Left lung (tissue), 10 donors: ENCODE data around the gene NEO1. TPM values are rescaled to one million over a fixed set of nuclear protein-coding genes. Genes with fewer than 3 reads are reported as not detected.

ENCODE experiments used
- ATAC-seq: fragments of 200-7000 bp; cut with Tn5 transposase; one replicate; pipeline ENCODE4 v1.9.1; 2020; ENCODE audit warnings: moderate library complexity
- DNase-seq, 4 donors: peaks; one replicate each; pipeline ENCODE4 v3.0.0-alpha.2; 2013 to 2020
- H3K27ac ChIP-seq, 2 donors: fragments of 200-600 bp; sonication (generic) in 1 of 2; one replicate each; pipeline versions ENCODE4 v1.5.0 to v1.8.0; 2020 to 2021
- H3K27me3 ChIP-seq, 2 donors: fragments of 200-600 bp; sonication (generic) in 1 of 2; one replicate each; pipeline versions ENCODE4 v1.5.0 to v1.8.0; 2020 to 2021
- H3K36me3 ChIP-seq, 2 donors: fragments of 200-600 bp; sonication (generic) in 1 of 2; one replicate each; pipeline versions ENCODE4 v1.5.0 to v1.8.0; 2020 to 2021
- H3K4me1 ChIP-seq, 2 donors: fragments of 200-600 bp; one replicate each; pipeline ENCODE4 v1.8.0; 2021
- H3K4me3 ChIP-seq, 2 donors: fragments of 200-600 bp; sonication (generic) in 1 of 2; one replicate each; pipeline versions ENCODE4 v1.5.0 to v1.8.0; 2020 to 2021; ENCODE audit warnings: mild to moderate bottlenecking in 1 of 2
- H3K9me3 ChIP-seq, 2 donors: fragments of 200-600 bp; sonication (generic) in 1 of 2; one replicate each; pipeline versions ENCODE4 v1.5.0 to v1.8.0; 2020 to 2021
- intact Hi-C, 2 donors: fragments of 100-400 bp; cut with DNase I; formaldehyde crosslinking; loops; one replicate each; pipeline versions ENCODE4 v1.11.2 to v1.14.2; 2022
- polyA plus RNA-seq, 6 donors: library from polyadenylated mRNA; unstranded; fragments of 120-200 nt; gene quantifications; one replicate each; pipeline ENCODE4 v1.2.1, GENCODE V29; 2013; ENCODE audit not compliant: insufficient read length in 6 of 6
- total RNA-seq, 2 donors: library from RNA; stranded (reverse); fragmentation: NEBNext Ultra II Directional; extraction: Animal tissue kit (Norgen Biotek cat#: 25700); gene quantifications; one replicate each; pipeline ENCODE4 v1.2.1, GENCODE V29; 2021
- TF ChIP-seq, protein P1 (sequence below), 2 donors: fragments of 200-600 bp; sonication (generic) in 1 of 2; IDR thresholded peaks; one replicate each; pipeline versions ENCODE4 v1.5.0 to v1.8.0; 2021; ENCODE audit warnings: antibody characterized with exemption in 2 of 2
- donor health status: DM: no; HTN: yes; CAD: no.
- donor health status: DM: no; HTN: no; CAD: no.

The NEO1 gene
- total and polyA plus RNA-seq, 8 donors, result 30.1 to 155 (median 110) TPM

DNA sequence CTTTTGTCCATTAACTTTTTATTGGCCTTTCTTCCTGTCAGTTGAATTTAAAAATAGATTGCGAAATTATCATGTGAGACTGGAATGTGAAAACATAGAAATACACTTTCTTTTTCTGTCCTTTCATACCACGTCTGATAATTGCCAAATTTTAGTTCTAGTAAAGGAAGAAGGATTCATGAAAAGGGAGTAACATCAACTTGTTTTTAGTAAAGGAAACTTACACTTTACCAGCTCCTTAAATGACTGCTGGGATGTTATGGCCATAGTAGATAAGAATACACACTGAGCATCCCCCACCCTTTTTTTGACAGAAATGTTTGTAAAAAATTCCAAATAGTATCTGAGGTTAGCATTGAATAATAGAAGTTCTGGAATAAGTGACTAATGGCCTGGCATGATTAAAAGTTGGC is 137.9 kb downstream of the NEO1 start:
- Histone ChIP-seq H3K4me3 (no peak overlapping the region), H3K36me3 (no peaks in the 10 kb centered on the region), H3K27me3 (no peaks in the 10 kb centered on the region), H3K27ac (no peak overlapping the region), H3K9me3 (no peaks in the 10 kb centered on the region), H3K4me1 (no peaks in the 10 kb centered on the region)
- intact Hi-C loops, result no loop called here
- TF ChIP-seq, protein P1, sequence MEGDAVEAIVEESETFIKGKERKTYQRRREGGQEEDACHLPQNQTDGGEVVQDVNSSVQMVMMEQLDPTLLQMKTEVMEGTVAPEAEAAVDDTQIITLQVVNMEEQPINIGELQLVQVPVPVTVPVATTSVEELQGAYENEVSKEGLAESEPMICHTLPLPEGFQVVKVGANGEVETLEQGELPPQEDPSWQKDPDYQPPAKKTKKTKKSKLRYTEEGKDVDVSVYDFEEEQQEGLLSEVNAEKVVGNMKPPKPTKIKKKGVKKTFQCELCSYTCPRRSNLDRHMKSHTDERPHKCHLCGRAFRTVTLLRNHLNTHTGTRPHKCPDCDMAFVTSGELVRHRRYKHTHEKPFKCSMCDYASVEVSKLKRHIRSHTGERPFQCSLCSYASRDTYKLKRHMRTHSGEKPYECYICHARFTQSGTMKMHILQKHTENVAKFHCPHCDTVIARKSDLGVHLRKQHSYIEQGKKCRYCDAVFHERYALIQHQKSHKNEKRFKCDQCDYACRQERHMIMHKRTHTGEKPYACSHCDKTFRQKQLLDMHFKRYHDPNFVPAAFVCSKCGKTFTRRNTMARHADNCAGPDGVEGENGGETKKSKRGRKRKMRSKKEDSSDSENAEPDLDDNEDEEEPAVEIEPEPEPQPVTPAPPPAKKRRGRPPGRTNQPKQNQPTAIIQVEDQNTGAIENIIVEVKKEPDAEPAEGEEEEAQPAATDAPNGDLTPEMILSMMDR (IDR thresholded peaks at IDR 0.05), result no peak
- DNase-seq (no peak), ATAC-seq (no peak)

DNA sequence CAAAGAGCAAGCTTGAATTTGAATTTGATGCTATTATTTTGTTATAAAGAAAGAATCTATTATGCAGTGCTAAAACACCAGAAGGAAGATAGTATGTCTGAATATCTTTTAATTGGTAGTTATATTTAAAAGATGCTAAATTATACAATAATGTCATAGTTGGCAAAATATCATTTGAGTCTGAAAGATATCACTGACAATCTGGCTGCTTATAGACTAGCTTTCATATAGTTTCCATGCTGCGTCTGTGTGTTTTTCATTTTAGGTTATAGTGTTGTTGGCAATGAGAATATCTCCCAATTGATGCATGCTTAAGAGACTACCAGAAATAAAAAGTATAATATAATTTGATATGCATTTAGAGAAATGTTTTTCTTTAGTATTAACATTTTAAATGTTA is 142.9 kb downstream of the NEO1 start:
- H3K9me3 ChIP-seq, result no peaks in the 10 kb centered on the region
- DNase-seq, result no peak
- no peak overlapping the region for H3K27ac ChIP-seq
- ATAC-seq, result no peak
- TF ChIP-seq, protein P1 (IDR thresholded peaks at IDR 0.05), result no peak
- intact Hi-C loops, result no loop called here
- no peak overlapping the region for H3K4me3 ChIP-seq
- H3K4me1 ChIP-seq, result no peaks in the 10 kb centered on the region
- no peaks in the 10 kb centered on the region for H3K27me3 ChIP-seq
- no peaks in the 10 kb centered on the region for H3K36me3 ChIP-seq

DNA sequence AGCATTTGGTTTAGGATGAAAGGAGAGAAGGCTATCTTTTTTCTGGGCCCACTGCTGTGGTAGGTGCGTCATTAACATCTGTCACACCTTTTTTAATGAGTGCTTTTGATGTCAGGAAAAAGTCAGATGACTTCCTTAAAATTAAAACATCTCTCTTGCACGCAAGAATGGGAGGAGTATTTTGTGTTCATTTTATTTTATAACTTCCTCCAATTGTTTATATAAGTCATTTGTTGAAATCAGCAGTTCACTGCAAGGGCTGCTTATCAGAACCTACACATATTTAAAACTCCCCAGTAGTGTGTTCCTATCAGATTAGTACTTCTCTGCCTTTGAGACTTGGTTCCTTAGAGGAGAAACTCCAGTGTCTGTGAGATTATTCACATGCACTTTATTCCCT is 143.8 kb downstream of the NEO1 start:
- Histone ChIP-seq H3K9me3 (no peaks in the 10 kb centered on the region), H3K36me3 (no peaks in the 10 kb centered on the region), H3K27ac (no peak overlapping the region), H3K4me1 (no peaks in the 10 kb centered on the region), H3K27me3 (no peaks in the 10 kb centered on the region), H3K4me3 (no peak overlapping the region)
- ATAC-seq, result no peak
- TF ChIP-seq, protein P1 (IDR thresholded peaks at IDR 0.05), result no peak
- DNase-seq, result no peak
- intact Hi-C loops, result no loop called here

GRCh38 chr15:73200339-73200738 is 148.1 kb downstream of the NEO1 start:
- H3K36me3 ChIP-seq, result peaks cover 0 to 3% of the 10 kb centered on the region in 2 donors
- TF ChIP-seq, protein P1 (IDR thresholded peaks at IDR 0.05), result no peak
- no peak overlapping the region for H3K27ac ChIP-seq
- H3K9me3 ChIP-seq, result peaks cover 0 to 6% of the 10 kb centered on the region in 2 donors
- H3K4me1 ChIP-seq, result no peaks in the 10 kb centered on the region
- no peaks in the 10 kb centered on the region for H3K27me3 ChIP-seq
- no peak for ATAC-seq
- H3K4me3 ChIP-seq, result no peak overlapping the region
- DNase-seq, result no peak
- intact Hi-C loops, result no loop called here

DNA sequence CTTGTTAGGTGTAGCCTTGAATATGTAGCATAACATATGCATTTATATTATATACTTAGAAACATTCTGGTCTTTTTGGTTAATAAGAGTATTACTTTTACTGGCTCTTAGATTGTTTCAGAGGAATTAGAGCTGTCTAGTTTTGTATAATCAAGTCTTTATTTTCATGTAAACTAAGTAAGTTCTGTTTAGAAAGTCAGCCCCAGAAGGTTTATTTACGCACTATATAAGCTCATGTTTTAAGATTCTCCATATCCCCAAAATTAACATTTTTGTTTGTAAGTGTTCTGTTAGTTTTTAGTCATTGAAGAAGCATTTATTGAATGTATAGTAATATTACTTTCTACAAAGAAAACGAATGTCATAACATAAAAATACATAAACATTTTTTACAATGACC is 158.4 kb downstream of the NEO1 start:
- DNase-seq, result no peak
- H3K4me3 ChIP-seq, result no peak overlapping the region
- TF ChIP-seq, protein P1 (IDR thresholded peaks at IDR 0.05), result no peak
- H3K27ac ChIP-seq, result no peak overlapping the region
- H3K36me3 ChIP-seq, result no peaks in the 10 kb centered on the region
- no peak for ATAC-seq
- intact Hi-C loops, result no loop called here
- peaks cover 0 to 2% of the 10 kb centered on the region in 2 donors for H3K9me3 ChIP-seq
- no peaks in the 10 kb centered on the region for H3K4me1 ChIP-seq
- no peaks in the 10 kb centered on the region for H3K27me3 ChIP-seq
